HEK293 (cell line): ENCODE measurements around the gene DOCK4.

Experiments used
- ZNF121 ChIP-seq: fragments of 450-650 bp; formaldehyde crosslinking; IDR thresholded peaks from 2 replicates; pipeline ENCODE4 v1.5.1; 2016; ENCODE audit warnings: missing biosample characterization, missing genetic modification characterization
- ZNF843 ChIP-seq: fragments of 450-650 bp; formaldehyde crosslinking; IDR thresholded peaks from 2 replicates; pipeline ENCODE4 v1.5.1; 2016; ENCODE audit warnings: missing biosample characterization, missing genetic modification characterization
- TF ChIP-seq, protein P1 (sequence below): fragments of 450-650 bp; formaldehyde crosslinking; IDR thresholded peaks from 2 replicates; pipeline ENCODE4 v1.5.1; 2016; ENCODE audit warnings: missing biosample characterization, missing genetic modification characterization
- TF ChIP-seq, protein P2 (sequence below): fragments of 450-650 bp; formaldehyde crosslinking; IDR thresholded peaks from 2 replicates; pipeline ENCODE4 v1.5.1; 2016; ENCODE audit warnings: missing biosample characterization, missing genetic modification characterization, low read depth

DNA sequence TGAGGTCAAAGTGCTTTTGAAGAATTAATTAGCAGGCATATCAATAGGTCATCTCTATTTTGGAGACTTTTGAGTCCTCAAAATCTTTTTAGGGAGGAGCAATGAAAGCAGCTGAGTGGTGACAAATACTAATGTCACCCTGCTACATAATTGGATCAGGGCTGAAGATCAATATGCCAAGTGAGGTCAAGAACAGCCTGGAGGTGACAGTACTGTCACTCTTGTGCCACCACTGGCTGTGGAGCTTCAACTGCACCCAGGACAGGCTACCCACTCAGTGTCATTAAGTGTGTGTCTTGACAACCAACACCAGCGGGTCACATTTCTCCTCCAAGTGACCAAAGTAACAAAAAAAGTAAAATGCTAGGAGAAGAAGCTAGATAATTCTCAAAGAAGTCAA is 167.8 kb downstream of the DOCK4 start:
- TF ChIP-seq ZNF843: no peak
- TF ChIP-seq, protein P1, sequence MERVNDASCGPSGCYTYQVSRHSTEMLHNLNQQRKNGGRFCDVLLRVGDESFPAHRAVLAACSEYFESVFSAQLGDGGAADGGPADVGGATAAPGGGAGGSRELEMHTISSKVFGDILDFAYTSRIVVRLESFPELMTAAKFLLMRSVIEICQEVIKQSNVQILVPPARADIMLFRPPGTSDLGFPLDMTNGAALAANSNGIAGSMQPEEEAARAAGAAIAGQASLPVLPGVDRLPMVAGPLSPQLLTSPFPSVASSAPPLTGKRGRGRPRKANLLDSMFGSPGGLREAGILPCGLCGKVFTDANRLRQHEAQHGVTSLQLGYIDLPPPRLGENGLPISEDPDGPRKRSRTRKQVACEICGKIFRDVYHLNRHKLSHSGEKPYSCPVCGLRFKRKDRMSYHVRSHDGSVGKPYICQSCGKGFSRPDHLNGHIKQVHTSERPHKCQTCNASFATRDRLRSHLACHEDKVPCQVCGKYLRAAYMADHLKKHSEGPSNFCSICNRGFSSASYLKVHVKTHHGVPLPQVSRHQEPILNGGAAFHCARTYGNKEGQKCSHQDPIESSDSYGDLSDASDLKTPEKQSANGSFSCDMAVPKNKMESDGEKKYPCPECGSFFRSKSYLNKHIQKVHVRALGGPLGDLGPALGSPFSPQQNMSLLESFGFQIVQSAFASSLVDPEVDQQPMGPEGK (tag by site-specific recombination): no peak
- TF ChIP-seq, protein P2, sequence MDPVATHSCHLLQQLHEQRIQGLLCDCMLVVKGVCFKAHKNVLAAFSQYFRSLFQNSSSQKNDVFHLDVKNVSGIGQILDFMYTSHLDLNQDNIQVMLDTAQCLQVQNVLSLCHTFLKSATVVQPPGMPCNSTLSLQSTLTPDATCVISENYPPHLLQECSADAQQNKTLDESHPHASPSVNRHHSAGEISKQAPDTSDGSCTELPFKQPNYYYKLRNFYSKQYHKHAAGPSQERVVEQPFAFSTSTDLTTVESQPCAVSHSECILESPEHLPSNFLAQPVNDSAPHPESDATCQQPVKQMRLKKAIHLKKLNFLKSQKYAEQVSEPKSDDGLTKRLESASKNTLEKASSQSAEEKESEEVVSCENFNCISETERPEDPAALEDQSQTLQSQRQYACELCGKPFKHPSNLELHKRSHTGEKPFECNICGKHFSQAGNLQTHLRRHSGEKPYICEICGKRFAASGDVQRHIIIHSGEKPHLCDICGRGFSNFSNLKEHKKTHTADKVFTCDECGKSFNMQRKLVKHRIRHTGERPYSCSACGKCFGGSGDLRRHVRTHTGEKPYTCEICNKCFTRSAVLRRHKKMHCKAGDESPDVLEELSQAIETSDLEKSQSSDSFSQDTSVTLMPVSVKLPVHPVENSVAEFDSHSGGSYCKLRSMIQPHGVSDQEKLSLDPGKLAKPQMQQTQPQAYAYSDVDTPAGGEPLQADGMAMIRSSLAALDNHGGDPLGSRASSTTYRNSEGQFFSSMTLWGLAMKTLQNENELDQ (tag by site-specific recombination): no peak
- no peak for TF ChIP-seq ZNF121
